H7 (cell line): ENCODE measurements around the gene OR14I1. TPM values are rescaled to one million over a fixed set of nuclear protein-coding genes. Genes with fewer than 3 reads are reported as not detected.

Experiments
- total RNA-seq: library from RNA; depleted of rRNA; stranded (reverse); fragments of >200 nt; shearing (Covaris generic); gene quantifications from 2 replicates; pipeline ENCODE4 v1.2.3, GENCODE V29; 2014; rRNA removed

The OR14I1 gene
- total RNA-seq, 1 experiment from 2014 or later, result not detected

Other genes with a start within 250 kb of the OR14I1 start
- gene OR2T3, start 229.4 kb downstream of the OR14I1 start, total RNA-seq, result not detected in 2 replicates
- gene OR2T5, start 214.2 kb downstream of the OR14I1 start, total RNA-seq, result not detected in 2 replicates
- not detected in 2 replicates for gene OR2G6, start 194.7 kb downstream of the OR14I1 start, total RNA-seq
- not detected in 2 replicates for gene OR2T29, start 140.0 kb downstream of the OR14I1 start, total RNA-seq
- gene OR2T34, start 128.0 kb downstream of the OR14I1 start, total RNA-seq, result not detected in 2 replicates
- gene OR2T10, start 105.1 kb downstream of the OR14I1 start, total RNA-seq, result not detected in 2 replicates
- not detected in 2 replicates for gene OR2T11, start 67.7 kb downstream of the OR14I1 start, total RNA-seq
- not detected in 2 replicates for gene OR2T35, start 57.5 kb downstream of the OR14I1 start, total RNA-seq
- gene OR2T27, start 47.2 kb downstream of the OR14I1 start, total RNA-seq, result not detected in 2 replicates
- not detected in 2 replicates for gene LYPD8, start 53.0 kb upstream of the OR14I1 start, total RNA-seq
- gene SH3BP5L, start 123.1 kb upstream of the OR14I1 start, total RNA-seq, result 38.2 and 40.5 TPM in 2 replicates
- 56.0 and 59.5 TPM in 2 replicates for gene ZNF672, start 135.5 kb upstream of the OR14I1 start, total RNA-seq
- gene ZNF692, start 156.3 kb upstream of the OR14I1 start, total RNA-seq, result 64.2 and 91.9 TPM in 2 replicates
- gene PGBD2, start 203.5 kb upstream of the OR14I1 start, total RNA-seq, result 3.4 and 3.6 TPM in 2 replicates